DND-41 (cell line): ENCODE data around the gene BCL7C.

ENCODE experiments used
- EZH2 ChIP-seq: IDR thresholded peaks from 3 replicates; pipeline ENCODE4 v1.6.1; 2012; ENCODE audit warnings: borderline replicate concordance, low read depth, mild to moderate bottlenecking, moderate library complexity, low read length, inconsistent platforms; ENCODE audit not compliant: severe bottlenecking
- TF ChIP-seq, protein P1 (sequence below): IDR thresholded peaks from 2 replicates; pipeline ENCODE4 v1.5.1; 2012; ENCODE audit warnings: borderline replicate concordance, low read length, moderate library complexity, mild to moderate bottlenecking; ENCODE audit not compliant: poor library complexity, severe bottlenecking; ENCODE audit errors: extremely low read depth

DNA sequence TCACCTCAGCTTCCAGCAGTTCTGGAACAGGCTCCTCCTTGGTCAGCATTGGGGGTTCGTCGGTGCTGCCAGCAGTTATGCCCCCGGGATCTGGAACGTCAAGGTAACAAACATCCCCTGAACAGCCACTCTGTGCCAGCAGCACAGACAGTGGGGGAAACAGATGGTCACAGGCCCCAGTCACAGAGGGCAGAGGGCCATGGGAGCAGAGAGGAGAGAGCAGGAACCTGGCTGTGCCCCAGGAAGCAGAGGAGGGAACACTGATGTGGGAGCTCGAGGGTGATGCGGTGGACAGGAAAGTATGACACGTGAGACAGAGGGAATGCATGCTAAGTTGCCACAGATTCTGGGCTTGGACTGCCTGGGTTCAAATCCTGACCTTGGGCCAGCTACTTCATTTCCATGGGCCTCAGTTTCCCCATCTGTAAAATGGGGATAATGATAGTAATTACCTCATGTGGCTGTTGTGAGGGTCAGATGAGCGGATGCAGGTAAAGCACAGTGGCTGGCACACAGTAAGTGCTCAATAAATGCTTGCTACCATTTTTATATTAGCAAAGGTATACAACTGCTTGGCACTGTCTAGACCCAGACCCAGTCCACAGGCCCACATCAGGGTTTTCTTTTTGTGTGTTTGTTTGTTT is 4.9 kb downstream of the BCL7C start:
- TF ChIP-seq, protein P1, sequence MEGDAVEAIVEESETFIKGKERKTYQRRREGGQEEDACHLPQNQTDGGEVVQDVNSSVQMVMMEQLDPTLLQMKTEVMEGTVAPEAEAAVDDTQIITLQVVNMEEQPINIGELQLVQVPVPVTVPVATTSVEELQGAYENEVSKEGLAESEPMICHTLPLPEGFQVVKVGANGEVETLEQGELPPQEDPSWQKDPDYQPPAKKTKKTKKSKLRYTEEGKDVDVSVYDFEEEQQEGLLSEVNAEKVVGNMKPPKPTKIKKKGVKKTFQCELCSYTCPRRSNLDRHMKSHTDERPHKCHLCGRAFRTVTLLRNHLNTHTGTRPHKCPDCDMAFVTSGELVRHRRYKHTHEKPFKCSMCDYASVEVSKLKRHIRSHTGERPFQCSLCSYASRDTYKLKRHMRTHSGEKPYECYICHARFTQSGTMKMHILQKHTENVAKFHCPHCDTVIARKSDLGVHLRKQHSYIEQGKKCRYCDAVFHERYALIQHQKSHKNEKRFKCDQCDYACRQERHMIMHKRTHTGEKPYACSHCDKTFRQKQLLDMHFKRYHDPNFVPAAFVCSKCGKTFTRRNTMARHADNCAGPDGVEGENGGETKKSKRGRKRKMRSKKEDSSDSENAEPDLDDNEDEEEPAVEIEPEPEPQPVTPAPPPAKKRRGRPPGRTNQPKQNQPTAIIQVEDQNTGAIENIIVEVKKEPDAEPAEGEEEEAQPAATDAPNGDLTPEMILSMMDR = no peak
- TF ChIP-seq EZH2 = no peak
